Measurements from ENCODE around the gene INHBE. TPM values are rescaled to one million over a fixed set of nuclear protein-coding genes. Genes with fewer than 3 reads are reported as not detected.

The INHBE gene
- total and polyA plus RNA-seq, 2 of the 8 experiments (the other 6 are each of a cell fraction or from before 2014, with no cell fraction given) = 10.2 to 18.8 TPM

DNA sequence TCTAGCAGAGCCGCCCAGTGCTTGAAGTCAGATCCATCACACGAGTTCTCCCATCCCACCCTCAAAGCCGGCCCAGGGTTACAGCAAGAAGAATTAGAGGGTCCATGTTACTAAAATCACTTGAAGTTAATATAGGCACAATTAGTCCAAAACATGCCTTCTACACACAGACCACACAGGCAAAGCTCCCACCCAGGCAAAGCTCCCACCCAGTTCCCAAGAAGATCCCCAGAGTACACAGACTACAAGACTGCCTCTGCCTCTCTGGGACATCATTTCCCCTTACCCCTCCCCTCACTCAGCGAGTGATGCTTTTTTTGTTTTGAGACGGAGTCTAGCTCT, 7.8 kb downstream of the INHBE start (continued):
- TF ChIP-seq, protein P1, sequence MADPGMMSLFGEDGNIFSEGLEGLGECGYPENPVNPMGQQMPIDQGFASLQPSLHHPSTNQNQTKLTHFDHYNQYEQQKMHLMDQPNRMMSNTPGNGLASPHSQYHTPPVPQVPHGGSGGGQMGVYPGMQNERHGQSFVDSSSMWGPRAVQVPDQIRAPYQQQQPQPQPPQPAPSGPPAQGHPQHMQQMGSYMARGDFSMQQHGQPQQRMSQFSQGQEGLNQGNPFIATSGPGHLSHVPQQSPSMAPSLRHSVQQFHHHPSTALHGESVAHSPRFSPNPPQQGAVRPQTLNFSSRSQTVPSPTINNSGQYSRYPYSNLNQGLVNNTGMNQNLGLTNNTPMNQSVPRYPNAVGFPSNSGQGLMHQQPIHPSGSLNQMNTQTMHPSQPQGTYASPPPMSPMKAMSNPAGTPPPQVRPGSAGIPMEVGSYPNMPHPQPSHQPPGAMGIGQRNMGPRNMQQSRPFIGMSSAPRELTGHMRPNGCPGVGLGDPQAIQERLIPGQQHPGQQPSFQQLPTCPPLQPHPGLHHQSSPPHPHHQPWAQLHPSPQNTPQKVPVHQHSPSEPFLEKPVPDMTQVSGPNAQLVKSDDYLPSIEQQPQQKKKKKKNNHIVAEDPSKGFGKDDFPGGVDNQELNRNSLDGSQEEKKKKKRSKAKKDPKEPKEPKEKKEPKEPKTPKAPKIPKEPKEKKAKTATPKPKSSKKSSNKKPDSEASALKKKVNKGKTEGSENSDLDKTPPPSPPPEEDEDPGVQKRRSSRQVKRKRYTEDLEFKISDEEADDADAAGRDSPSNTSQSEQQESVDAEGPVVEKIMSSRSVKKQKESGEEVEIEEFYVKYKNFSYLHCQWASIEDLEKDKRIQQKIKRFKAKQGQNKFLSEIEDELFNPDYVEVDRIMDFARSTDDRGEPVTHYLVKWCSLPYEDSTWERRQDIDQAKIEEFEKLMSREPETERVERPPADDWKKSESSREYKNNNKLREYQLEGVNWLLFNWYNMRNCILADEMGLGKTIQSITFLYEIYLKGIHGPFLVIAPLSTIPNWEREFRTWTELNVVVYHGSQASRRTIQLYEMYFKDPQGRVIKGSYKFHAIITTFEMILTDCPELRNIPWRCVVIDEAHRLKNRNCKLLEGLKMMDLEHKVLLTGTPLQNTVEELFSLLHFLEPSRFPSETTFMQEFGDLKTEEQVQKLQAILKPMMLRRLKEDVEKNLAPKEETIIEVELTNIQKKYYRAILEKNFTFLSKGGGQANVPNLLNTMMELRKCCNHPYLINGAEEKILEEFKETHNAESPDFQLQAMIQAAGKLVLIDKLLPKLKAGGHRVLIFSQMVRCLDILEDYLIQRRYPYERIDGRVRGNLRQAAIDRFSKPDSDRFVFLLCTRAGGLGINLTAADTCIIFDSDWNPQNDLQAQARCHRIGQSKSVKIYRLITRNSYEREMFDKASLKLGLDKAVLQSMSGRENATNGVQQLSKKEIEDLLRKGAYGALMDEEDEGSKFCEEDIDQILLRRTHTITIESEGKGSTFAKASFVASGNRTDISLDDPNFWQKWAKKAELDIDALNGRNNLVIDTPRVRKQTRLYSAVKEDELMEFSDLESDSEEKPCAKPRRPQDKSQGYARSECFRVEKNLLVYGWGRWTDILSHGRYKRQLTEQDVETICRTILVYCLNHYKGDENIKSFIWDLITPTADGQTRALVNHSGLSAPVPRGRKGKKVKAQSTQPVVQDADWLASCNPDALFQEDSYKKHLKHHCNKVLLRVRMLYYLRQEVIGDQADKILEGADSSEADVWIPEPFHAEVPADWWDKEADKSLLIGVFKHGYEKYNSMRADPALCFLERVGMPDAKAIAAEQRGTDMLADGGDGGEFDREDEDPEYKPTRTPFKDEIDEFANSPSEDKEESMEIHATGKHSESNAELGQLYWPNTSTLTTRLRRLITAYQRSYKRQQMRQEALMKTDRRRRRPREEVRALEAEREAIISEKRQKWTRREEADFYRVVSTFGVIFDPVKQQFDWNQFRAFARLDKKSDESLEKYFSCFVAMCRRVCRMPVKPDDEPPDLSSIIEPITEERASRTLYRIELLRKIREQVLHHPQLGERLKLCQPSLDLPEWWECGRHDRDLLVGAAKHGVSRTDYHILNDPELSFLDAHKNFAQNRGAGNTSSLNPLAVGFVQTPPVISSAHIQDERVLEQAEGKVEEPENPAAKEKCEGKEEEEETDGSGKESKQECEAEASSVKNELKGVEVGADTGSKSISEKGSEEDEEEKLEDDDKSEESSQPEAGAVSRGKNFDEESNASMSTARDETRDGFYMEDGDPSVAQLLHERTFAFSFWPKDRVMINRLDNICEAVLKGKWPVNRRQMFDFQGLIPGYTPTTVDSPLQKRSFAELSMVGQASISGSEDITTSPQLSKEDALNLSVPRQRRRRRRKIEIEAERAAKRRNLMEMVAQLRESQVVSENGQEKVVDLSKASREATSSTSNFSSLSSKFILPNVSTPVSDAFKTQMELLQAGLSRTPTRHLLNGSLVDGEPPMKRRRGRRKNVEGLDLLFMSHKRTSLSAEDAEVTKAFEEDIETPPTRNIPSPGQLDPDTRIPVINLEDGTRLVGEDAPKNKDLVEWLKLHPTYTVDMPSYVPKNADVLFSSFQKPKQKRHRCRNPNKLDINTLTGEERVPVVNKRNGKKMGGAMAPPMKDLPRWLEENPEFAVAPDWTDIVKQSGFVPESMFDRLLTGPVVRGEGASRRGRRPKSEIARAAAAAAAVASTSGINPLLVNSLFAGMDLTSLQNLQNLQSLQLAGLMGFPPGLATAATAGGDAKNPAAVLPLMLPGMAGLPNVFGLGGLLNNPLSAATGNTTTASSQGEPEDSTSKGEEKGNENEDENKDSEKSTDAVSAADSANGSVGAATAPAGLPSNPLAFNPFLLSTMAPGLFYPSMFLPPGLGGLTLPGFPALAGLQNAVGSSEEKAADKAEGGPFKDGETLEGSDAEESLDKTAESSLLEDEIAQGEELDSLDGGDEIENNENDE (IDR thresholded peaks at IDR 0.05; ENCODE audit: insufficient replicate concordance, low read length) = no peak
- no peak for TF ChIP-seq NRF1 (IDR thresholded peaks at IDR 0.05; ENCODE audit: low read depth, low read length)
- no peak for TF ChIP-seq SIN3A (conservative IDR thresholded peaks at IDR 0.05 in 1 of 2, IDR thresholded peaks at IDR 0.05 in 1 of 2; ENCODE audit: low read depth in 1 of 2, low read length in 2 of 2)
- no peak for TF ChIP-seq SP1 (IDR thresholded peaks at IDR 0.05; ENCODE audit: low read depth, low read length)
- no peak for TF ChIP-seq CEBPB (IDR thresholded peaks at IDR 0.05; ENCODE audit: low read depth, low read length)
- TF ChIP-seq YY1 (IDR thresholded peaks at IDR 0.05; ENCODE audit: low read depth, low read length) = no peak
- no peak for TF ChIP-seq GTF2F1 (IDR thresholded peaks at IDR 0.05; ENCODE audit: borderline replicate concordance, low read depth, low read length)
